Measurements from ENCODE around the gene TAL2.
"Not testable (repeated sequence)": the region's sequence is repeated elsewhere in the genome, so short reads cannot be mapped to it uniquely, and the experiment has no call there.

Gene TAL2

GRCh38 chr9:105676351-105676923, 14.2 kb downstream of the TAL2 start:
- DNase-seq = no peak

- no peak for DNase-seq
Measured at GRCh38 chr9:105678163-105678562, 15.9 kb downstream of the TAL2 start.

DNA sequence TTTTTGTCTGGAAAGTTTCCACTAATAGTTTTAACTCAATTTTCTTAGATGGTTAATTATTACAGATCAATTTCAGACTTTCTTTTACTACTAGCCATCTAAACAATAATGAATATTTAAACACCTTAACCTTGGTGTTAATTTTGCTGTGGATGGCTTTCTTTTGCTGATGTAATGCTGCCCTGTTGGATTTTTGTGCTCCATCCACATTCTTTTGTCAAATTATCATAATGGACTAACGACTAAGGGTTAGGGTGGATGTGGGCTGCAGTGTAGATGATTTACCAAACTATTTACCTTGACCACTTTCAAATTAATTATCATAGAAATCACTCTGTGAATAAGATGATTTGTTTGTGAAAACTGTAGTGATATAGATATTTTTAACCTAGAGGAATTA, 16.5 kb downstream of the TAL2 start:
- no peak for DNase-seq

DNA sequence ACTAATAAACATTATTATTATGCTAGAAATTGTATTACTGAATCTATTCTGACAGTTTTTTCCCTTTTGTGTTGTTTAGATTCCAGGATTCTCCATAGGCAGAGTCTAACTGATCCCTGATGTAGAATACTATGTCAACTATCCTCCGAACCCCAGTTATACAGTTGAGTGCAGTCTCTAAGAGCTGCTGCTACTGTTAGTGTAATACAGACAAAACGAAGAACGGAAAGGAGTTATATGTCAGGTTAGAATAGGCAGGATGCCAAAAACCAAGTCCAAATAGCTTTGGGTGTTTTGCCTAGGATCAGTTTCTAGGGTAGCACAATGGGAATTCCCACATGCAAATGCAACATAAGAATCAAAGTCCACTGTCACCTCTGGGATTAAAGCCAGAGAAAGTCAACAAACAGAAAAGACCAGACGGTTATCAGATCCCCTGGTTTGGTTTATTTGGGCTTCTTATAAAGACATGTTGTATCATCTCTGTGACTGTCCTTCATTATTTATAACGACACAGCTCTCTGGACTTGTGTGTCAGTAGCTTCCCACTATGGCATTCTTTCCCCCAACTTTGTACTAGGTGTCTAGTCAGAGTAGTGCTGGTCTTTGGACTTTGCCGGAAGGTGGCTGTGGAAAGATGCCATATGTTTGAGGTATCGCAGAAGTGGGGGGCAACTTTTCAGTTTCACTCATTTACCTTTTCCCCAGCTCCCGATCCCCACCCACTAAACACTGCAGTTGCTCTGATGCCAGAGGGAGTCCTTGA, 17.2 kb downstream of the TAL2 start:
- no peak for DNase-seq

- DNase-seq = no peak
Measured at GRCh38 chr9:105681313-105681712, 19.1 kb downstream of the TAL2 start.

DNA sequence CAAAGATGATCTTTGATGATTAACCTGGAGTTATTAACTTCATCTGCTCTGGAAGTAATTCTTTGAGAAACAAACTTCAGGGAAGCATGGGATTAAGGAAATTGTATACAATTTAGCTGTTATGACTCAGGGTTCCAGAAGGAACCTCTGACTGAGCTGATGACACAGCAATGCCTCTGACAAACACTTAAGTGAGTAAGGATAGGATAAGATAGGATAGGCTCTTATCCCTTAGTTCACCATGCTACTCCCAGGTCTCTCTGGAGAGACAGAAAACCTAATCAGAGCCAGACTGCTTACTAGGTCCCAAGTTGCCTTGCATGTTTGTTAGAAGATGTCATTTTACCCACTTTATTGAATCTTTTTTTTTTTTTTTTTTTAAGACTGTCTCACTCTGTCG, 19.5 kb downstream of the TAL2 start:
- no peak for DNase-seq

DNA sequence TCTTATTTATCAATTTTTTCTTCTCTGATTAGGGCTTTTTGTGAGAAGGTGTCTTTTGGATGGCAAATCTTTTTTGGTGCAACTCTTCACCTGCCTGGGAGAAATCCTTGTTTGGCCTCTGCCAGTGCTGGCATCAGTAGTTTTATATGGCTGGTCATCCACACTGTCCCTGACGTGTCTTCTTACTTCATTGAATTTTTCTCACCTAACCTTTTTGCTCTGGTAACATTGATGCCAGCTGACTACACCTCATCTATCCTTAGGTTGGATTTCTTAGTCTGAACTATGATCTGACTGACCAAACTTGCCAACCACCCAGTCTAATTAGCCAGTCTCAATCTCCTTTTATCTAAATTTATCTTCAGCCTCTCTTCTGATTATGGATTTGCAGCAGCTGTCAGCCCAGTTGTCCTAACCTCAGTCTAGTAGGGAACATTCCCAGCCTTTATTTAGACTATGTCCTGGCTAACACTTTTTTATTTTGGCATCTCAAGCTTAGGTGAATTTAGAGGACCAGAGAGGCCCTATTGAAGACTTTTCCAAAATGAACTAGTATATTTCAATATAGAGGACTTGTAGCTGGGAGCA, 21.5 kb downstream of the TAL2 start:
- DNase-seq = no peak

DNA sequence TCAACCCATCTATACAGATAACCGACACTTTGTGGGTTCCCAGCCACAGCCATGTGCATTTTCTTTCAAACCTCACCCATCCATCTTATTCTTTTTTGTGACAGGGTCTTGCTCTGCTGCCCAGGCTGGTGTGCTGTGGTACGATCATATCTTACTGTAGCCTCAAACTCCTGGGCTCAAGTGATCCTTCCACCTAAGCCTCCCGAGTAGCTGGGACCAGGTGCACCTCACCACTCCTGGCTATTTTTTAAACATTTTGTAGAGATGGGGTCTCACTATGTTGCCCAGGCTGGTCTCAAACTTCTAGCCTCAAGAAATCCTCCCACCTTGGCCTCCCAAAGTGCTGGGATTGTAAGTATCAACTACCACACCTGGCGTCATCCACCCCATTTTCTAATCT, 24.7 kb downstream of the TAL2 start:
- DNase-seq = no peak

- no peak for DNase-seq
Measured at GRCh38 chr9:105690742-105691141, 28.5 kb downstream of the TAL2 start.

DNA sequence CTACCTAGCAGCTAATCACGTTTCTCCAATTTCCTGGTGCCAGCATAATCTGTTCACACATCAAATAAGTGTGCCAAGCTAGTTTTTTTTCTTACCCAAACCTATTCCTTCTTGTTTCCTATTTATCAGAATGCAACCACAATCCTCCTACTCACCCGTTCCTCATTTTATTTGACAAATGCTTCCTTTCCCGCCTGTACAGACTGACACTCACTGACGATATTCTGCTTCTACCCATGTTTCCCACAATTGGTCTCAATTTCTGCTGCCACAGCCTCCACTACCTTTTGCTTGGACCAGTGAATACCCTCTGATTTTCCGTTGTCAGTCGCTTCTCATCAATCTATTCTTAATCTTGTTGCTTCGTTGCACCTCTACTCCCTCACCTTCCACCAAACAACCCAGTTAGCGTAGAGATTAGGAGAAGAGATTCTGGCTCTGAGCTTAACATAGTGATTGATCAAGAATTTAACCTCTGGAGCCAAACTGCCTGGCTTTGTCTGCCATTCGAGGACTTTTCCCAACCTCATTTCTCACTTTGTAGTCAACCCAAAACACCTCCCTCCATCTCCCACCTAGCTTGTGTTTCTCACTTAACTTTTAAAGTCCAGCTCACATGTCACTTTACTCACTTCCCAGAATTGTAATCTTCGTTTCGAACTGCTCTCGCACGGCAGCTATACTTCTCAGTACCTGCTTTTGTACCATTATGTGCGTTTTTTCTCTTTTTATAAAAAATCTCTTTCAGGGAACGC, 31.4 kb downstream of the TAL2 start:
- no peak for DNase-seq

- peak; percentile 88 for DNase-seq
Measured at GRCh38 chr9:105694190-105694847, 32.1 kb downstream of the TAL2 start, which contains the start of gene TMEM38B. TMEM38B (plus strand) TSS chr9:105694541; CDS start chr9:105694661, 120 bp downstream.

DNA sequence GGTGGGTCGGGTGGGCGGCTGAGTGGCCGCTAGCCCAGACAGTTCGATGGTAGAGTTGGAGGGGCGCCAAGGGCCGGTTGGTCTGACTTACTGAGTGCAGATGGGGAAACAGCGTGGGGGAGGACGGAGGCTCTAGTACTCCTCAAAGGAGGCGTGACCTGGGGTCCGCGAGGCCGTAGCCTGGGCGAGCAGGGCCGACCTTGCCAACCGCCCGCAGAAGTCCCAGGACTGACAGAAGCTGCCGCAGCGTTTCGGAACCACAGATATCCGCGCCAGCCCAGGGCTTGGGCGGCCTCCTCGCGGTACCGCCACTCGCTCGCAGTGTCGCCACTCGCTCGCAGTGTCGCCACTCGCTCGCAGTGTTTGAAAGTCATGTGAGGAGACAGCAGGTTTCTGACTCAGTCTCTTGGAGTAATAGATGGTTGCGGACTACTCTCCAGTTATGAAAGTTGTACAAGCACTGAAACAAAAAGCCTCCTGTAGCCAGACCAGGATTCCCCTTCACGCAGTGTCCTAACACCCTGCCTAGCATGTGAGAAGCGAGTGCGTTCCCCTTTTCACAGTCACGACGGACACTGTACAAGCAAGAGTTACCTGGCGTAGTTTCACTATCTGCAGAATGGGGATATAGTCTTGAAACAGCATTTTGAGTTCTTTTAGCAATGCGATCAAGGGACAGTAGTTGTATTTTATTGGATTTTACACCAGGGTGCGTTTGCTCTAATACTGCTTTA, 32.8 kb downstream of the TAL2 start:
- peak; percentile 77 for DNase-seq

GRCh38 chr9:105696219-105696793, 34.0 kb downstream of the TAL2 start:
- no peak for DNase-seq

DNA sequence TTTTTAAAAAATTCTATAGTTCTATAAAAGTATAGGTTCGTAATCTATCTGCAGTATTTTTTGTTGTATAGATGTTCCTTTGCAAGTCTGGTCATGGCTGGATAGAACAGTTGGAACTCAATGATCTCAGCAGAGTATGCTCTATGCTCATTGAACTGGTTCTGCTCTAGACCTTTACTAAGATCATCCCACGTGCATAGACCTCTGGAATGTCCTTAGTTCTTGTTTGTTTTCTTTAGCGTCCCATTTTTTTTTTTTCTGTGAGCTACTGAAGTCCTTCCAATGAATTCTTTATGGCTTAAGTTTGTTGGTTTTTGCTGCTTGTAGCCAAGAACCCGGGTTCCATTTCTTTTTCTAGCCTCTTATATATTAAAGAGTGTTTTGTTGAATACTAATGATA, 35.6 kb downstream of the TAL2 start:
- no peak for DNase-seq

GRCh38 chr9:105698348-105698870, 36.2 kb downstream of the TAL2 start:
- no peak for DNase-seq

DNA sequence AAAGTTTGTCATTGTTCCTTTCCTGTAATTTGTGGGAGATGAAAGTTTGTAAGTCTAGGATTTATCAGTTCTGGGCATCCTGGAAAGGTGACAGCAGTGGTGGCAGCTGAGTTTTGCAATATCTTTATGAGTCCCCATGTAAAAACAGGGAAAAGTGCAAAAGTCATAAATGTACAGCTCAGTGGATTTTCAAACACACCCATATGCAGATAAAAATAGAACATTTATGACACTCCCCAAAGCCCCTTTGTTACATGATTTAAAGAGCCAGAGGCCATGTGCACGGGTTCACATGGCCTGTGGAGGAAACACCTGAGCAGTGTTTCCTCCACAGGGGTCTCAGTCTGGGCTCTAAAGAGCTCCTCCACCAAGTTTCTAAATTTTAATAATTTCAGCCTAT, 38.4 kb downstream of the TAL2 start:
- DNase-seq = no peak

DNA sequence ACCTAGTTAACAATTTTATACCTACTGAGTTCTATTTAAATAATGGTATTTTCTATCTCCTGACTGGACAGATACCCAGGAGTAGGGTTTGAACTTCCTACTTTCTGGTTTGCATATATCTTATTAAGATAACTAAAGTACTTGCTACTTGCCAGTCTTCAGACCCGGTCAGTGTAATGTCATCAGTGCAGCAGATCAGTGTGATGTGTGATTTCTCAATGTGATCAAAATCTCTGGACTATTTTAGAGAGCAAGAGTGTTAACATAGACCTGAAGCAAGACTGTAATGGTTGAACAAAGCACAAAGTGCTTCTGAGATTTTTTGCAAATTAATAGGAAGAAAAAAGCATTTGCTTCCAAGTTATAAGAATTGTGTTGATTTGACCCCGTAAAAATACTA, 38.9 kb downstream of the TAL2 start:
- DNase-seq = no peak

DNA sequence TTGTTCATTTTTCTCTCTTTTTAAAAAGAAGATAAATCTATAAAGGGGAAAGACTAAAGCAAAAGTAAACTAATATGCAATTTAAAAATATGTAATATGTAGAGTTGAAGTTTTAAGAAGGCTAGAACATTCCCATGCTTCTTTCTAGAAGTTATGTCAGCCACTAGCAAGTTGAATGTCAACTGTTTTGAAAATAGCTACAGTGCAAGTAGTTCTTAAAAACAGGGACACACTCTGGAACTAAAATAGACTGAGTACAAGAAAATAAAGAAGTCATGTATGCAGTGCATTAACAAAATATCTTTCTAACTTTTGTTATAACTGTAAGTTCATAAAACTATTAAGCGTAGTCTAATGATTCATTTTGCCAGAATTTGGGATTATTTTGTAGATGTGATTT, 40.0 kb downstream of the TAL2 start:
- no peak for DNase-seq

DNA sequence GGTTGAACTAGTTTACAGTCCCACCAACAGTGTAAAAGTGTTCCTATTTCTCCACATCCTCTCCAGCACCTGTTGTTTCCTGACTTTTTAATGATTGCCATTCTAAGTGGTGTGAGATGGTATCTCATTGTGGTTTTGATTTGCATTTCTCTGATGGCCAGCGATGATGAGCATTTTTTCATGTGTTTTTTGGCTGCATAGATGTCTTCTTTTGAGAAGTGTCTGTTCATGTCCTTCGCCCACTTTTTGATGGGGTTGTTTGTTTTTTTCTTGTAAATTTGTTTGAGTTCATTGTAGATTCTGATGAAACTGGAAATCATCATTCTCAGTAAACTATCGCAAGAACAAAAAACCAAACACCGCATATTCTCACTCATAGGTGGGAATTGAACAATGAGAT, 41.4 kb downstream of the TAL2 start:
- DNase-seq = not testable (repeated sequence)

GRCh38 chr9:105706156-105706555, 43.9 kb downstream of the TAL2 start:
- DNase-seq = no peak

DNA sequence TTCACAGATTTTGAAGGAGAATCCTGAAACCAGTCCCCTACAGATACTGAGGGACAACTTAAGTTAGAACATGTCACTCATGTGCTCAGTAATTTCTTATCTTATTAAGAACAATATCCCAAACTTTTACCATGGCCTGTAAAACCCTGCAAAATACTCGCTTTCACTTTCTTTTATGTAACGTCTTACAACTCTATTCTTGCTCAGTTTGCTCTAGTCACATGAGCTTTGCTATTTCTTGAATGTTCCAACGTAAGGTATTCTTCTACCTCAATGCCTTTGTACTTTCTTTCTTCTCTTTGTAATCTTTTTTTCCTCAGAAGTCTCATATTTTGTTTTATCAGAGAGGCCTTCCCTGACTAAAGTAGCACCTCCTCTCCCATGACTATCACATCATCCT, 46.1 kb downstream of the TAL2 start:
- no peak for DNase-seq

DNA sequence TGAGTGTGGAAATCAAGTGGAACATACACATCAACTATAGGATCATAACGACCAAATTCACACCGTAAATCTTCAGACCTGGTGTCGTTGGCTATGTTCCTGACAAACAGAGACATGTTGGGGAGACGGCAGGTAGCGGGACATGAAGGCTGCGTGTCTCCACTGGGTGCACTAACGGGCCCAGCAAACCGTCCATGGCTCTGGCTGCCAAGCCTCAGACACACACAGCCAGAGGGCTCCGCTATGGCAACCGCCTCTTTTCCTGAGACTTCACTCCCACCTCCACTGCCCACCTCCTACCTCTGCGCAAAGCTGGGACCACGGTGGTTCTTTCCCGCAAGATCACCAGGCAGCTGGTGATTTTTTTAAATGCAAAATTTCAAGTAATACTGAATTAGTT, 48.4 kb downstream of the TAL2 start:
- no peak for DNase-seq
